NCI-H1048 (cell line): ENCODE data around the gene USP46.
A peak's percentile ranks its signal among the peaks of the same experiment; 100 is the strongest.

Experiments used
- DNase-seq: peaks from one replicate; lab custom pipeline; 2025; lab: John Stamatoyannopoulos, UW

The USP46 gene

DNA sequence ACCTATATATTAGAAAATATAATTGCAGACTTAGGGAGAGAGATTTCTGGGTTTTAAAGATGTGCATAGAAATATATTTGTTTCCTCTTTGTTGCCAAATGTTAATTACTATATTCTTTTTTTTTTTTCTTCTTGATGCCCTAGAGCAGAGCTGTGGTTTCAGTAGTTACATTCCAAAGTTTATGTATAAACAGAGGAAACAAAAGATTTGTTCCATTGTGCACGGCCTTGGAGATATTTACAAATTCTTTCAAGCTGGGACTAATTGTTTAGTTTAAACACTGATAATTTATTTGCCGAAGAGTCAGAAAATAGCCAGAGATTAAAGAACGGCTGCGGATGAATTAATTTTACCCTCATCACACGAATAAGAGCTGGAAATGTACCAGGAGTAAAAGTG is 85.1 kb downstream of the USP46 start:
- DNase-seq = no peak

DNA sequence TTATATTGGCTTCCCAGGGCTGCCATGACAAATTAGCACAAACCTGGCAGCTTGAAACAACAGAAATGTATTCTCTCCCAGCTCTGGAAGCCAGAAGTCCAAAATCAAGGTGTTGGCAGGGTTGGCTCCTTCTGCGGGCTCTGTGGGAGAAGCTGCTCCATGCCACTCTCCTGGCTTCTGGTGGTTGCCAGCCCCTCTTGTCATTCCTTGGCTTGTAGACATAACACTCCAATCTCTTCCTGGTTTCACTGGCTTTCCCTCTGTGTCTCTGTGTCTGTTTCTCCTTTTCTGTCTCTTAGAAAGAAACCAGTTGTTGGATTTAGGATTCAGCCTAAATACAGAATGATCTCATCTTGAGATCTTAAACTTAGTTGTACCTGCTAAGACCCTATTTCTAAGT is 85.5 kb downstream of the USP46 start:
- DNase-seq = no peak

DNA sequence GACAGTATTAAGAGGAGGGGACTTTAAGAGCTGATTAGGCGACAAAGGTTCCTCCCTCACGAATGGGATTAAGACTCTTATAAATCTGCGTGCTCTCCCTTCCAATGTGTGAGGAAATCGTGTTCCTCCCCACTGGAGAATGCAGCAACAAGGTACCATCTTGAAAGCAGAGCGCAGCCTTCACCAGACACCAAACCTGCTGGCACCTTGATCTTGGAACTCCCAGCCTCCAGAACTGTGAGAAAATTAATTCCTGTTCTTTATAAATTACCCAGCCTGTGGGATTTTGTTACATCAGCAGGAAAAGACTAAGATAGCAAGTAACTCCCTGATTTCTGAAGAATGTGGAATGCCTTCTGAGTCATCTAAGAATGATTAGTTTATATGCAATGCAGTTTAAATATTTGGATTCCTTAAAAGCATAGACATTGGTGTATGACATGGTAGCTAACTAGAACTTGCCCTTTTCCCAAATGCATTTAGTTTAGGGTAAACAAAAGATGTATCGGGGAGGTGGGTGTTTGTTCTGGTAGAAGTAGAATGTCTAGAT is 86.1 kb downstream of the USP46 start:
- DNase-seq = no peak

DNA sequence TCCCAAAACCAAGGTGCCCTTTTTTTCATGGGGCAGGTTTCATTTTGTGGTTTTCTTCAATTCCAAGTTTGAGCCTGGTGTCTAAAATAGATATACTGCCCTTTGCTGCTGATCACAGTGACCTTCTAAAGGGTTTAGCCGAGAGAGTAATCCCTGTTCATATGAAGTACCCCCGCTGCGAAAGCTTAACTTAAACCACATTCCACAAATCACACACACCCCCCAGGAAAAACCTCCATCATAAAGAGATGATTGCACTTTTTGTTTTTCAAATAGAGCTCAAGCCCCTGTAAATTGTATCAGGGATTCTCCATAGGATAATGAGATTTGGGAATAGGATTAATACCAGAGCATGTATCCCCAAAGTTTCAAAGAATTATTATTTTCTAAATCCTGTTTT is 90.8 kb downstream of the USP46 start:
- no peak for DNase-seq

DNA sequence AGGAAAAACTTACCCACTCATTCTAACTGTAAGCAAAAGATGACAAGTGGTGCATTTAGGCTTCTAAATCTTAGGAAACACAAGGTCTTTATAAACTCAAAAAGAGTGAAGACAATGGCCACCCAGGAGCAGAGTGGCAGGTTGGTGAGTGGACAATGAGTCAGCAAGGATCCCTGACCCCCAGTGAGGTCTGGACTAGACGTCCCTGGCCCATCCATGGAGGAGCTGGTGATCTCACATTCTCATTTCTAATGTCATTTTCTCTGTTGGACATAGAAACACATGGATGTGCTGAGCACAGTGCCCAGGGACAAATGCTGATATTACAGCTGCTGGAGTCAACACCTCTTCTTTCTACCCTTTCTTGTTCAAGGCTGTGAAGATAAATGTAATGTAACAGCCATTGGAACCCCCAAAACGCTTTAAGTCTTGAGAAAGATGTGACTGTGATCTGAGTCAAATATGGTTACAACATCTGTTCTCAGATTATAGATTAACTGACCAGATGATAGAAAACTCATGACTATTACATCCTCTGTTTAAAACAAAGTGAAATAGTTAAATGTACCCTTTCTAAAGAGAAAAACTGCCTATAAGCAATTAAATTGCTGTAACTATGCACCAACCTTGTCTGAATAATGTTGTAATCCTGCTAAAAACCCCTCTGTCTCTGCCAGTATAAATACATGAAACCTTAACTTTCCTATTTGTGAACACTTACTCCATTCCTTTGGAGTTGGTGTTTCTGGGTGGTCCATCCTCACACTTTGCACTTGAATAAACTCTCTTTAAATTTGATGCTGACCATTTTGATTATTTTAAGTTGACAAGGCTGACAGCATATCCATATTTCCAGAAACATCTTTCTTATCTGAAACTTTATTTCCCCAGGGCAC is 92.7 kb downstream of the USP46 start:
- no peak for DNase-seq

DNA sequence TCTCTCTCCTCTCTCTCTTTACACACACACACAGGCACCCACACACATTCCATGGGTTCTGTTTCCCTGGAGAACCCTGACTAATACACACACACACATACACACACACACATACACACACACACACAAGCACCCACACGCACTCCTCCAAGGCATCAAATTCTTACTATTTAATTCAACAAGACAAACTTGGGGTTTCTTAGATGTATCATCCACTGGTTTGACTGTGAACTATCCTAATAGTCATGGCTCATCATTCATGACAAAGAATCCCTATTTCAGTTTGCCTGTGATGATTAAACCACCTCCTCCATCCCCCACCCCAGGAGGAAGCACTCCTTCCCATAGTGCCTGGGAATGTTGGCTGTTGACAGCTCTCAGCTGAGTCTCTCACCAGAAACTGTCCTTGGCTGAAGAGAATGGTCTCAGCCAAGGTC is 98.2 kb downstream of the USP46 start:
- DNase-seq = no peak

DNA sequence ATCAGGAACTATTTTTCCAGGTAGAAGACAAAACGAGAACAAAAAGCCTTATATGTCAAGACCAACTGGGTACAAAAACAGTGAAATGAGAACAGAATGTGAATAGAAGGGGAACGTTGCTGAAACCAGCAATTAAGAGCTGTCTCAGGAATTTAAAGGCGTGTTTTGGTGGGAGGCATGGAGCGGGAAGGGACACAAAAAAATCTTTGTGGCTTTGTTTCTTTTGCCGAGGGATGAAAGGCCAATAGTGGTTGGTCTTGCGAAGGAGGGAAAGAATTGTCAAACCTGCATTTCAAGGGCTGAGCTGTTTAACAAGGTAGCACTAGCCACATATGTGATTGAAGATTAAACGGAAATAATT is 103.8 kb downstream of the USP46 start:
- no peak for DNase-seq

DNA sequence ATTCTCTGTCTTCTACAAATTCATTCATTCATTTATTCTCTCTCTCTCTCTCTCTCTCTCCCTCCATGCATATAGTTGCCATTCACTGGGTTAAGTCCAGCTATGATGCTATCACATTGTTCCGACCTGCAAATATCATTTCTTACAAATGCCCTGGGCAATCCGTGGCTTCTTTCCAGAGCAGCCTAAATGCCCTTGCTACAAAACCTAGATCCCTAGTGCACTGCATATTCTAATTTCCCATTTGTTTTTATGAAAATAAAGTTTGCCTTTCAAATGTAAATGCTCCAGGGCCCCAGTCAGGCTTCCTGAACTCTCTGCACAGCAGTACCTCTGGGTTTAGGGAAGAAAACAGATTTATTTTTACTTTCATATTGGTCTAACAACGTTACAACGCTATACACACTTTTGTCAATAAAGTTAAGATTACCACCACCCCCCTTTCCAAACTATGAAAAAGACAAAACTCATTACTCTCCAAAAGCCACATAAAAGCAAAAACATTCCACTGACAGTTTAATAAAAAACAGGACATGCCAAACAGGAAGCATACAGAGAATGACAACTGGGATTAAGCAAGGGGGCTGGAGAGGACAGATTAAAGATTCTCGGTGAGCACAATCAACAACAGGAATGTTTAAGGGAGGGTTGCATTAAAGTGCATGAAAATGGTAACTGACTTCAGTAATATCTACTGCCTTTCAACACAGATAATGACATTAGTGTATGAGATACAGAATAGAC is 104.3 kb downstream of the USP46 start:
- DNase-seq = no peak

DNA sequence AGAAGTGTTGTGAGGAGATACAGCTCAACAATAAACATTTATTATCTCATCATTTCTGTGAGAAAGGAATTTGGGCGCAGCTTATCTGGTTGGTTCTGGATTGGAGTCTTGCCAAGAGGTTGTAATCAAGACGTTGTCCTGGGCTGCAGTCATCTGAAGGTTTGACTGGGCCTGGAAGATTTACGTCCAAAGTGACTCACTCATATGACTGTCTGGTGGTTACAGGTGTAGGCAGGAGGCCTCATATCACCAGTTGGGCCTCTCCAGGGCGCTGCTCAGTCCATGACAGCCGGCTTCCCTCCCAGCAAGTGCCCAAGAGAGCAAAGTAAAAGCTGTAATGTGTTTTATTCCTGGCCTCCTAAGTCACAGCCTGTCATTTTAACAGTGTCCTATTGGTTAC is 106.3 kb downstream of the USP46 start:
- DNase-seq = no peak

DNA sequence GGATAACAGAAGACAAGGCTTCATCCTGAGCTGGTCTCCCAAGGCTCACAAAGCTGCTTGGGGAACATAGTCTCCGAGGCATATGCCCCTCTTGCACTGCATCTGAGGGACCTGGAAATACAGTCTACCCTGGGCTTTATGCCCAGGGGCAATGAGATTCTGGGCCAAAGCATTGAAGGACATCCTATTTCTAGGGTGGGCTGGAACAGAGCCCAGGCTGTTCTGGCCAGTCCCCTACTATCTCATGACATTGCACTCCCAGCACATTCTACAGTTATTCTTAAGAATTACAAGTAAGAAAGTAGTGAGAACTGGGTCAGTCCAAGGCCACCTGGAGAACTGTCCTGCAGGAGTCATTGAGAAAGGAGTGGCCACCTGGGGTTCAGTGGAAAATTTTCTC is 107.6 kb downstream of the USP46 start:
- DNase-seq = no peak

DNA sequence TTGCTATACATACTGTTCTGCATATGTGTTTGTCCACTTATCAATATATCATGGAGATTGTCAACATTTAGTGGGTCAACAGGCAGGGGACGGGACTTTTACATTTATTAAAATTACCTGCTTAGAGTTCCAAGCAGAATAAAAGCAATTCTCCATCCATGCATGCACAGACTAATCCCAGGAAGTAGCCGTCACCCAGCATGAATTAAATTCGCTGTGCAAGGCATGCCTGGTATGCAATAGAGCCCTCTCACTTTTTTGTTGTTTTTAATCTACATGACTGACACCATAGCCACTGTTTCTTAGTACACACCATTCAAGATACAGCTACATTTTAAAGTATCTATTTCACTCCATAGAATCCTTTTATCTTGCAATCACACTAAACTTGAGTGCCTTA is 108.9 kb downstream of the USP46 start:
- DNase-seq = no peak

DNA sequence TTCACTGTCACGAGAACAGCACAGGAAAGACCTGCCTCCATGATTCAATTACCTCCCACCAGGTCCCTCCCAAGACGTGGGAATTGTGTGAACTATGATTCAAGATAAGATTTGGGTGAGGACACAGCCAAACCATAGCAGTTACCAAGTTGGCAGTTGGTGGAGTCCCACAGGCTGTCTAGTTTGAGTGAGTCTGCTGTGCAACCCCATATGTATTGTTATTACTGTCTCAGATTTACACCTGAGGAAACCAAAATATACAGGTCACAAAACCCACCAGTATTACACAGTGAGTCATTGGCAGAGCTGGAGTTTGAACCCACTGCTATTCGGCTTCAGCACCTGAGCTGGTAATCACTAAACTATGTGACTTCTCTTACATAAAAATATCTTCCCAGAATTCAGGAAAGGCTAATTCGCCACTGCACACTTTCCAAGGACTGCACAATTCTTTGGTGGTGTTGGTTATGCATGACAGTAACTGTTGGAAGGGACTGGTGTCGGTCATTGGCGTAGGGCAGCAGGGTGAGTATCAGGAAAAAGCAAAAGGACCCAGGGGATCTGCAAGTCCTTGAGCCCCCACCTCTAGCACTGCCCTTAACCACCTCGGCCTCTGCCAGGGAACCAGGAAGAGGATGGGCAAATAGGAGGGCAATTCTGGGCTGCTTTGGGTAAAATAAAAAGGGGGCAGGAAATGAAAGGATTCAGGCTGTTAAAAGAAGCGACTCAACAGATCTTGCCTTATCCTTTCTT is 110.1 kb downstream of the USP46 start:
- DNase-seq = no peak

DNA sequence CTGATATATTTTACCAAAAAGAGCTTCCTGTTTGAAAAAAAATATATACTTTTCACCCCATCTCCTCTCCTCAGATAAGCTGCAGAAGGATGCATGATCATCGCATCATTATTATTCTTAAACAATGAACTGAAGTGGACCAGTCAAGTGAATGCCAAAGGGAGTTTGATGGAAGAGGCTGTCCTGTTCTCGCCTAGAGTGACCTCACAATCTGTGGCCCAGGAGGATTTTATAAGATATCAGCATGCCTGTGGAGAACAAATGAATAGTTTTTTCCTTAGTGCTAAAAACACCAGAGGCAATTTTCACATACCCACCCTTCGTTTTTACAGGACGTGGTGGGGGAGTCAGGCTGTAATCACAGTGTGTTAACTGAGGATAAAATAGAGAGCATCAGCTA is 112.7 kb downstream of the USP46 start:
- no peak for DNase-seq

DNA sequence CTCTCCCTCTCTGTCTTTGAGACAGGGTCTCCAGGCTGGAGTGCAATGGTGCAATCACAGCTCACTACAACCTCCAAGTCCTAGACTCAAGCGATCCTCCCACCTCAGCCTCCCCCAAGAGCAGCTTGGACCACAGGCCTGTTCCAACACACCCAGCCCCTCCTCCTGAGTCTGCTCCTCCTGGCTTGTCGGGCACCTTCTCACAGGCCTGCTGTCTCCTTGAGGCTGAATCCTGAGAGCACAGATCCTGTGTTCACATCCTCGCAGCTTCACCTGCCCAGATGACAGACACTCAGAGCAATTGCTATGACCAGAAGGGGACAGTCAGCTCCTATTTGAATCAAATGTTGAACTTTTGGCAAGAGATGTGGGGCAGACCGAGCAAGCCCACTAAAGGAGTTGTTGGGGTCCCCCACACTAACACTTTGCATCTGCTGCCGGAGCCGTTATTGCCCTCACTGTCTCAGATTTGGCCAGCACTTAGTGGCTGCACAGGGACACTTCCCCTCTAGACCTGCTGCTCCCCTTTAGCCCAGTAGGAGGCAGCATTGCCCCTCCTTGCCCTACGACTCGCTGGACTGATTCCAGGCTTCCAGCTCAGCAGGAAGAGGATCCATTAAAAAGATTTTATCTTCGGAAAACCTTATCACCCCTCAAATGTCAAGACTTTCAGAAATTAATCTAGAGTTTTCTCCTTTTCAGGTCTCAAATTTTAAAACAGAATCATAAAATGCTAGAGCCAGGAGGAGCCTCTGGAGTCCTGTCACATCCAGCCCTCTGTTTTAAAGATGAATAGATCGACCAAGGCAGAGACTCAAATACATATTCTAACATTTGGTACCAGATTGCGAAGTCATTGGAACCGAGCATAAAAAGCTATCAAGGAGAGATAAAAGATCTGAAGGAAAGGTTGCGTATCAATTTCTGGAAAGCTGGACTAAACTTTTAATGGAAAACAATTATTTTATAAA is 113.7 kb downstream of the USP46 start:
- DNase-seq = peak; percentile 52
